ENCODE data around the gene CFAP299. TPM values are rescaled to one million over a fixed set of nuclear protein-coding genes. Genes with fewer than 3 reads are reported as not detected.

CFAP299 gene
- total and polyA plus RNA-seq, 5 donors: not detected

DNA sequence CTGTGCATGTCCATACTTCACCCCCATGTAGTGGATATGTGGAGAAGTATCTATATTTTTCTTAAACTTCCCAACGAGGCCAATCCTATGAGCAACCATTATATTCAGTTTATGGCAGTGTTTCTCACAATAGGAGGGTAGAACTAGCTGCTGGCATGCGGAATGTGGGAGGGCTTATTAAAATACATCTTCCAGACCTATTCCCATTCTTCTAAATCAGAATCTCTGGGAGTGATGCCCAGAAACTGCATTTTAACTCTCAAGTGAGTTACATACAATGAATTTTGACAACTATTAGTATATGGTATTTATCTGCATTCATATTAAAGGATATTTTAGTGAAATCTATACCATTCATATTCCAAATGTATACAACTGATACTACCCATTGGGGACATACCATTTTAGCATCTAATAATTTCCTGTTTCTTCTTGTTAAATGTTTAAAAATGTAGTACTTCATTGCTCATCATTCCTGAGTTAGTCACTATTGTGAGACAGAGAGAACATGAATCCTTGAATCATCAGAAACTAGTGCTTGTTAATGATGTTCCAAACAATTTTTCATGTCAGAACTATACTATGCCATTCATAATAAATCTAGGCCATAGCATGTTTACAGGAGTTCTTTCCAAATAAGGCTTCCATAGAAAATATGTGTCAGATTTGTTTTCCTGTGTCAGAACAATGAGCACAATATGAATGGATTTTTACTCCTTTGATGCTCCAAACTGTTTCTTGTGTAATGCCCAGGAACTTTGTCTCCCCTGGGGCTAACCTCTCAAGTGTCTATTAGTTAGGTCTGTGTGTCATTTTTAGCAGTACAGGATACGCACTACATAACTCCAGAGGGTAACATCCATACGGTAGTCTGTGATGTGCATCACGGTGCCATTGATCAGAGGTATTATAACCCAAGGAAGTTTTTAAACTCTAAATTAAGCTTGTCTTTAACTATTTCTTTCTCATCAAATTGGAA, 496.1 kb downstream of the CFAP299 start:
- Histone ChIP-seq H3K4me1 (ENCODE audit: control insufficient read depth, insufficient read depth, low read length) (no peaks in the 10 kb centered on the region), H3K27me3 (ENCODE audit: control insufficient read depth, insufficient read depth) (no peaks in the 10 kb centered on the region), H3K4me3 (ENCODE audit: low read length) (no peak overlapping the region), H3K27ac (ENCODE audit: low read length) (no peak overlapping the region), H3K9me3 (ENCODE audit: control insufficient read depth, low read length) (no peaks in the 10 kb centered on the region)
- intact Hi-C loops (cut with DNase I): no loop called here
- ATAC-seq: no peak
- no peak for DNase-seq
- 68% methylated on average over 5 of the region's 5 CpGs for WGBS

DNA sequence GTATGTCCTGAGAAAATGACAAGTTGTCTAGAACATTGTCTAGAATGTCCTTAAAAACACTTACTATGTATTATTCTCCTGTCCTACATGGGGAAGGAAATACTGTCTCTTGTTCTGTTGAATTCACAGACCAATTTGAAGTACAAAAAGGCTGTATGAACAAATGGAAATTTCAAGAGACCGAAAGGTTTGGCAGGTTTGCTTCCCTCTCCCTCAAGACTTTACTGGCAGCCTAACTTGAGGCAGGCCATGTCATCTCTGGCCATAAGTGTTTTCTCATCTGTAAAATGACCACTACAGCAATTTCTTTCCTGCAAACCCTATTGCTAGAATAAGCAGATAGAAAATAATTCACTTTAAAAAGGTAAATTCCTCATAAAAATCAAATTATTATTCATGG, 503.8 kb downstream of the CFAP299 start:
- Histone ChIP-seq H3K4me1 (ENCODE audit: control insufficient read depth, insufficient read depth, low read length) (no peaks in the 10 kb centered on the region), H3K4me3 (ENCODE audit: low read length) (no peak overlapping the region), H3K9me3 (ENCODE audit: control insufficient read depth, low read length) (no peaks in the 10 kb centered on the region), H3K27me3 (ENCODE audit: control insufficient read depth, insufficient read depth) (no peaks in the 10 kb centered on the region), H3K27ac (ENCODE audit: low read length) (no peak overlapping the region)
- ATAC-seq (no peak), DNase-seq (no peak)
- 73% methylated on average over 1 of the region's 1 CpG for WGBS
- intact Hi-C loops (cut with DNase I): no loop called here

DNA sequence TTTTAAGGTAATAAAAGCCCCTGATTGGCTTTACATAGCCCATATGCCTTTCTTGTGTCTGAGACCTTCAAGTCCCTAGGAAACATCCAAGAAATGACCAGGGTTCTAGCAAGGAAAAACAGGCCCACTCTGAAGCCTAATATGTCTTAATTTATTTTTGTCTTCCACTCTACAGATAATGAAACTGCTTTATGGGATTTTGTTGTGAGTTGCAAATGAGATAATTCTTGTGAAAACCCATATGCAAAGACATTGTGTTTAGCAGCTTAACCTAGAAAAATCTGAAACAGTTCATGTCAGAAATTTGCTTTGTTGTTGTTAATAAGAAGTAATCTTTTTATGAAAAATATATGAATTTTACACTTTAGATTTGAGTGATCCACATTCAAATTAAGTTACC, 504.3 kb downstream of the CFAP299 start:
- H3K9me3 ChIP-seq (ENCODE audit: control insufficient read depth, low read length): no peaks in the 10 kb centered on the region
- H3K4me1 ChIP-seq (ENCODE audit: control insufficient read depth, insufficient read depth, low read length): no peaks in the 10 kb centered on the region
- ATAC-seq (no peak), DNase-seq (no peak)
- no peak overlapping the region for H3K4me3 ChIP-seq (ENCODE audit: low read length)
- H3K27ac ChIP-seq (ENCODE audit: low read length): no peak overlapping the region
- H3K27me3 ChIP-seq (ENCODE audit: control insufficient read depth, insufficient read depth): no peaks in the 10 kb centered on the region
- intact Hi-C loops (cut with DNase I): no loop called here

DNA sequence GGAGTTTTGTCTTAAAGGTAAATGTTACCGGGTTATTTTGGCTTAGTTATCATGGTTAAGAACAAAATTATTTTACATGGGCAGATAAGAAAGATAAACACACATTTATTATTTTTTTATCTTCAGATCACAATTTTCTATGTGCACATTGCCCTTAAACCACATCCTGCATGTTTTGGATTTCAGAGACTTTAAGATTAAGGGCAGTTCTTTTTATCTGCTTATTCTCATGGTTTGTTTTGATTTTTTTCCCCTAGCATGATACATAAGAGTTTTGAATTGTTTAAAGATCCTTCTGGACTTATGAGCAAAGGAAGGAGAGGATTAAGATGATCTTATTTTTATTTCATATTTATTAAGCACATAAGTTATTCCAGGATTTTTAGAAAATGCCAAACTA, 504.9 kb downstream of the CFAP299 start:
- WGBS: 69% methylated on average over 1 of the region's 1 CpG
- DNase-seq (no peak), ATAC-seq (no peak)
- Histone ChIP-seq H3K4me1 (ENCODE audit: control insufficient read depth, insufficient read depth, low read length) (no peaks in the 10 kb centered on the region), H3K4me3 (ENCODE audit: low read length) (no peak overlapping the region), H3K27me3 (ENCODE audit: control insufficient read depth, insufficient read depth) (no peaks in the 10 kb centered on the region), H3K9me3 (ENCODE audit: control insufficient read depth, low read length) (no peaks in the 10 kb centered on the region), H3K27ac (ENCODE audit: low read length) (no peak overlapping the region)
- intact Hi-C loops (cut with DNase I): no loop called here

DNA sequence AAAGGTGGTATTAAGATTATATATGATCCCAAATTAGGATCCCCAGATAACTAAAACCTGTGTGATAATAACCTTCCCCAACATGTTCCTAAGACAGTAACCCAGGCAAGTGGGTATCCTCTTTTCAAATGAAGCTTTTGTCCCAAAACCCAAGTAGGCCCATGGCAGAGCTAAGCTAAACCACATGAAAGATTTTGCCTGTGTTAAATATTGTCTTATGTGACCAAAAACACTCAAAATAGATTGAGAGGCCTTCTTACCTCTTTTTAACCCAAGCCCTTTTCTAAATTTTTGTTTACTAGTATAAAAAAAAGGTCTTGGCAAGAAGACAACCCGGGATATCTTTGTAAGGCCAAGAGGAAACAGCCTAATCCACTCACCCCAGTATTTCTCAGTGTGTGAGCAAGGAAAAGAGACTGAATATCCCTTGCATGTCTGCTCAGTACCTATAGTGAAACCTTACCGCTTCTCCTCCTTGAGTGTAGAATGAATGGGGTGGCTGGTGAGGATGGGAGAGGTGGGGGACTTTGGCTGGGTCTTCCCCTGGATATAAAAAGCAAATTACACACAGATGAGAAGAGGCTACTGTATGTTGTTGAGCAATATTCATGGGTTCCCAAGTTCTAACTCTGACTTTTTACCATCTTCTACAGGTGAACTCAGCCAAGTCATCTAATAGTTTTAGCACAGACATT, 506.2 kb downstream of the CFAP299 start:
- intact Hi-C loops (cut with DNase I): no loop called here
- Histone ChIP-seq H3K27ac (ENCODE audit: low read length) (no peak overlapping the region), H3K4me1 (ENCODE audit: control insufficient read depth, insufficient read depth, low read length) (no peaks in the 10 kb centered on the region), H3K4me3 (ENCODE audit: low read length) (no peak overlapping the region), H3K27me3 (ENCODE audit: control insufficient read depth, insufficient read depth) (no peaks in the 10 kb centered on the region), H3K9me3 (ENCODE audit: control insufficient read depth, low read length) (no peaks in the 10 kb centered on the region)
- no peak for ATAC-seq
- DNase-seq: no peak
- WGBS: 73% methylated on average over 2 of the region's 2 CpGs

DNA sequence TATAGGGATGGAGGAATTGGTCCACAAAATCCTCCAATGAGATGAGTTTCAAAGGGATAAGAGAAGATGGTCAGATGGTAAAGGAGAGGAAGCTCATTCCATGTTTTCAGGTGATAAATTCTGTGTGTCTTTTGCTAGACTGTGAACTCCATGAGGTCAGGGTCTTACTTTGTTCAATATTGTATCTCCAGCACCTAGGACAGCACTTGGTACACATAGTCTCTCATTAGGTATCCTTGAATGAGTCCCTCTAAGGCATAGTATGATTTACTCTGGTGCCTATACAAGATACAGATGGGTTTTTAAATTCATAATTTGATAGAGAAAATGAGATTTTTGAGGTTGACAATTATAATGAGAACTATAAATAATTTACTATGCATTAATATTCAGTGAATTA, 510.7 kb downstream of the CFAP299 start:
- Histone ChIP-seq H3K27me3 (ENCODE audit: control insufficient read depth, insufficient read depth) (no peaks in the 10 kb centered on the region), H3K27ac (ENCODE audit: low read length) (no peak overlapping the region), H3K4me1 (ENCODE audit: control insufficient read depth, insufficient read depth, low read length) (no peaks in the 10 kb centered on the region), H3K4me3 (ENCODE audit: low read length) (no peak overlapping the region), H3K9me3 (ENCODE audit: control insufficient read depth, low read length) (no peaks in the 10 kb centered on the region)
- DNase-seq (no peak), ATAC-seq (no peak)
- intact Hi-C loops (cut with DNase I): no loop called here

DNA sequence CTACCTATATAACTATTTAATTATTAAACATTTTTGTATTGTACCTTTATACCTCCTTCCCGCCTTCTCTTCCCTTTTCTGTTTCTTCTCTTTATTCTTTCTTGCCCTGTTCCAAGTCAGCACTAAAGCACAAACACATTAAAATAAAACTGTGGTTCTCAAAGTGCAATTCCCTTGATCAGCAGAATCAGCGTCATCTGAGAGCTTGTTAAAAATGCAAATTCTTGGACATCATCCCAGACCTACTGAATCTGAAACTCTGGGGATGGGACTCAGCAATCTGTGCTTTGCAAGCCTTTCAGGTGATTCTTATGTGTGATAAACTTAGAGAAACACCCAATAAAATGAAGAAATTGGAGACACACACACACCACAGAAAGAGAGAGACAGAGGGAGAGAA, 516.5 kb downstream of the CFAP299 start:
- H3K4me1 ChIP-seq (ENCODE audit: control insufficient read depth, insufficient read depth, low read length): no peaks in the 10 kb centered on the region
- no peaks in the 10 kb centered on the region for H3K27me3 ChIP-seq (ENCODE audit: control insufficient read depth, insufficient read depth)
- 60% methylated on average over 2 of the region's 2 CpGs for WGBS
- H3K9me3 ChIP-seq (ENCODE audit: control insufficient read depth, low read length): no peaks in the 10 kb centered on the region
- DNase-seq (no peak), ATAC-seq (no peak)
- intact Hi-C loops (cut with DNase I): no loop called here
- no peak overlapping the region for H3K4me3 ChIP-seq (ENCODE audit: low read length)
- H3K27ac ChIP-seq (ENCODE audit: low read length): no peak overlapping the region

DNA sequence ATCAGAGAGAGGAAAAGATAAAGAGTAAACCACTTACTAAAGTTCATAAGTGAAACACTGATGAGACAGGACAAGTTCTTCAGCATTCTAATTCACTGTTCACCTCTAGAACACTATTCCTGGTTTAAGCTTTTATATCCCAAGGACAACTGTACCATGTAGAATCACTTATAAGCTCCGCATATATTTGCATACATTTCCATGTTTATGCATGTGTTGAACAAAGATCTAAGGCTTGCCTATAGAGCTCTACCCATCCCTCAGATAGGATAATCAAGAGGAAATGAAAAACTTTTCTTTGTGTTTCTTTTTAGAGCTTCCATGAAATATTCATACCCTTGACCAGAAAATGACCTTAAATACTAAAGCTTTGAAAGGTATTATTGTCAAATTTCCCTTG, 538.0 kb downstream of the CFAP299 start:
- ATAC-seq (no peak), DNase-seq (no peak)
- Histone ChIP-seq H3K9me3 (ENCODE audit: control insufficient read depth, low read length) (no peaks in the 10 kb centered on the region), H3K27ac (ENCODE audit: low read length) (no peak overlapping the region), H3K27me3 (ENCODE audit: control insufficient read depth, insufficient read depth) (no peaks in the 10 kb centered on the region), H3K4me1 (ENCODE audit: control insufficient read depth, insufficient read depth, low read length) (no peaks in the 10 kb centered on the region), H3K4me3 (ENCODE audit: low read length) (no peak overlapping the region)
- 84% methylated on average over 1 of the region's 1 CpG for WGBS
- intact Hi-C loops (cut with DNase I): no loop called here

DNA sequence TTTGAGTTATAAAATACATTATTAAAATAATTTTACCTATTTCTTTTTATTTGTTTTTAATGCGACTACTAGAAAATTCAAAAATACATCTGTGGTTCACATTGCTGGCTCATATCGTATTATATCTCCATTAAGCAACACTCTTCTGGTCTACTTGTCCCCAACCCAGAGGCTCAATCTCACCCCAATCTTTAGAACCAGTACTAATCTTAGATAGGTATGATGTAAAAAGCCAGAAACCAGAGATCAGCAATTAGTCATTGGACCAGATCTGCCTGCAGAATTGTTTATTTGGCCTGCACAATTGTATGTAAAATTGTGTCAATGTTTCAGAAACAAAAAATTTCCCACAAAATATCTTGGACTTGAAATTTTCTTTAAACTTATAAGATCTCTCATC, 539.4 kb downstream of the CFAP299 start:
- no peak for DNase-seq
- no peak overlapping the region for H3K27ac ChIP-seq (ENCODE audit: low read length)
- 93% methylated on average over 2 of the region's 2 CpGs for WGBS
- no peaks in the 10 kb centered on the region for H3K27me3 ChIP-seq (ENCODE audit: control insufficient read depth, insufficient read depth)
- ATAC-seq: no peak
- no peaks in the 10 kb centered on the region for H3K9me3 ChIP-seq (ENCODE audit: control insufficient read depth, low read length)
- H3K4me3 ChIP-seq (ENCODE audit: low read length): no peak overlapping the region
- H3K4me1 ChIP-seq (ENCODE audit: control insufficient read depth, insufficient read depth, low read length): no peaks in the 10 kb centered on the region
- intact Hi-C loops (cut with DNase I): no loop called here

DNA sequence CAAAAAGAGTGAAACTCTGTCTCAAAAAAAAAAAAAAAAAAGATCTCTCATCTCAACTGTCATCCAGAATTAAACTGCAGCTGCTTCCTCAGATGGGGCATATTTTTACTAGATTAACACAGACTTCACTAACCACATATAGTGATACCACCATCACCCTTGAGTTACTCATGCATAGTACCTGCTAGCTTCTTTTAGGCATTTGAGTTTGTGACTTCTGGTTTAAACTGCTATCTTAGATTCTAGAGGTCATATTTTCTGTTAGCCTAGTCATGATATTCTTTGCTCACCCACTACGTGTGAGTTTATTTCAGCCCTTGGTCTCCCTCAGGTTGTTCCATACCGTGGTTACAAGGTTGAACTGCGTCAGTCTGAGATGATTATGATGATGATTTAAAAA, 540.1 kb downstream of the CFAP299 start:
- 83% methylated on average over 3 of the region's 3 CpGs for WGBS
- intact Hi-C loops (cut with DNase I): no loop called here
- ATAC-seq: no peak

DNA sequence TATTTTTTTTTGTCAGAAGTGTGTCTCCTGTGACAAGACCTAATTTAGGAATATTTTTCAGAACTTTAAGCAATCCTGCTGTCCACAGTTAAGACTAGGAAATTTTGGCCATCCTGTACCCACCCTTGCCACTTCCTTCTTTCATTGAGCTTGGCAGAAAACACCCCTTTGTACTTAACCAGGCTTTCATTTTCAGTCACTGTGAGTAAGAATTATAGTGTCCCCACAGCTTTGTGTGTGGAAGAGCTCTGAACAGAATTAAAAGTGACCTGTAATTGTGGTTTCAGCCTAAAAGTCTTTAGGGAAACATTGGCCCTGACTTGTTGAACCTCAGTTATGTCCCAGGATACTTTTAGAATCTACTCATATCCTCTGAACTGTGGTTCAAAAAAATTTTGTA, 541.3 kb downstream of the CFAP299 start:
- no peak overlapping the region for H3K4me3 ChIP-seq (ENCODE audit: low read length)
- no peak for ATAC-seq
- intact Hi-C loops (cut with DNase I): no loop called here

More for the DNA sequence above, 540.1 kb downstream of the CFAP299 start:
- no peak overlapping the region for H3K4me3 ChIP-seq (ENCODE audit: low read length)
- no peaks in the 10 kb centered on the region for H3K4me1 ChIP-seq (ENCODE audit: control insufficient read depth, insufficient read depth, low read length)
- no peaks in the 10 kb centered on the region for H3K27me3 ChIP-seq (ENCODE audit: control insufficient read depth, insufficient read depth)
- H3K9me3 ChIP-seq (ENCODE audit: control insufficient read depth, low read length): no peaks in the 10 kb centered on the region
- H3K27ac ChIP-seq (ENCODE audit: low read length): no peak overlapping the region
- DNase-seq: no peak

More for the DNA sequence above, 541.3 kb downstream of the CFAP299 start:
- no peaks in the 10 kb centered on the region for H3K4me1 ChIP-seq (ENCODE audit: control insufficient read depth, insufficient read depth, low read length)
- H3K27ac ChIP-seq (ENCODE audit: low read length): no peak overlapping the region
- no peaks in the 10 kb centered on the region for H3K9me3 ChIP-seq (ENCODE audit: control insufficient read depth, low read length)
- H3K27me3 ChIP-seq (ENCODE audit: control insufficient read depth, insufficient read depth): no peaks in the 10 kb centered on the region
- no peak for DNase-seq
